IMR-90 (cell line): Measurements from ENCODE around the gene GJC2. TPM values are rescaled to one million over a fixed set of nuclear protein-coding genes. Genes with fewer than 3 reads are reported as not detected.

ENCODE experiments used
- ATAC-seq: fragments of 200-7000 bp; cut with Tn5 transposase; 2 replicates; pipeline ENCODE4 v1.9.1; 2020; ENCODE audit warnings: low read depth, mild to moderate bottlenecking, moderate library complexity
- BruUV-seq: library from RNA; stranded (reverse); fragments of 400-500 nt; replicated peaks from 2 replicates; lab custom pipeline; 2021; lab: Mats Ljungman, UMichigan
- CTCF ChIA-PET: fragments of 300-600 bp; formaldehyde crosslinking; extraction: SDS; loops from one replicate; lab custom pipeline; 2021; ENCODE audit warnings: antibody characterized with exemption; lab: Yijun Ruan, JAX
- POLR2A ChIA-PET: fragments of 300-600 bp; sonication (Branson Sonifier 250); formaldehyde crosslinking; loops from one replicate; lab custom pipeline; 2022; ENCODE audit warnings: antibody characterized with exemption; ENCODE audit not compliant: unreplicated experiment; lab: Charles Lee
- DNase-seq: peaks from one replicate; pipeline ENCODE4 v3.0.0; 2013
- H2AFZ ChIP-seq: replicated peaks from 2 replicates; pipeline ENCODE3; 2013; ENCODE audit warnings: low read length, mild to moderate bottlenecking; ENCODE audit not compliant: poor library complexity
- H2AK5ac ChIP-seq: 2 replicates; pipeline ENCODE4 v1.6.1; 2013; ENCODE audit warnings: low read depth, low read length, inconsistent platforms
- H2AK9ac ChIP-seq: replicated peaks from 2 replicates; pipeline ENCODE3; 2013; ENCODE audit warnings: mild to moderate bottlenecking, low read depth, low read length, moderate library complexity; ENCODE audit not compliant: poor library complexity
- H2BK120ac ChIP-seq: 2 replicates; pipeline ENCODE4 v1.6.1; 2013; ENCODE audit warnings: low read depth, low read length, inconsistent platforms
- H2BK15ac ChIP-seq: 3 replicates; pipeline ENCODE4 v1.6.1; 2013; ENCODE audit warnings: low read depth, low read length, inconsistent platforms
- H2BK20ac ChIP-seq: 2 replicates; pipeline ENCODE4 v1.6.1; 2013; ENCODE audit warnings: low read depth, mild to moderate bottlenecking, inconsistent platforms, low read length, moderate library complexity
- H2BK5ac ChIP-seq: 2 replicates; pipeline ENCODE4 v1.6.1; 2013; ENCODE audit warnings: mild to moderate bottlenecking, low read depth, low read length, inconsistent platforms; ENCODE audit not compliant: poor library complexity, severe bottlenecking
- H3K14ac ChIP-seq: replicated peaks from 2 replicates; pipeline ENCODE4 v1.6.1; 2013; ENCODE audit warnings: low read depth, low read length, inconsistent platforms
- H3K18ac ChIP-seq: 2 replicates; pipeline ENCODE4 v1.6.1; 2013; ENCODE audit warnings: low read depth, low read length, control low read depth
- H3K23ac ChIP-seq: 2 replicates; pipeline ENCODE4 v1.6.1; 2013; ENCODE audit warnings: low read depth, low read length, inconsistent platforms
- H3K27ac ChIP-seq: 2 replicates; pipeline ENCODE4 v1.5.1; 2013; ENCODE audit warnings: mild to moderate bottlenecking, control low read depth, low read length; ENCODE audit not compliant: insufficient read depth
- H3K27me3 ChIP-seq: 2 replicates; pipeline ENCODE4 v1.6.1; 2013; ENCODE audit warnings: low read length; ENCODE audit not compliant: control insufficient read depth, insufficient read depth
- H3K36me3 ChIP-seq: 2 replicates; pipeline ENCODE4 v1.6.1; 2013; ENCODE audit warnings: low read length, mixed read lengths; ENCODE audit not compliant: control insufficient read depth, insufficient read depth
- H3K4ac ChIP-seq: 2 replicates; pipeline ENCODE4 v1.6.1; 2013; ENCODE audit warnings: low read depth, low read length, inconsistent platforms
- H3K4me1 ChIP-seq: 2 replicates; pipeline ENCODE4 v1.6.1; 2013; ENCODE audit warnings: low read length, mixed read lengths; ENCODE audit not compliant: control insufficient read depth, insufficient read depth
- H3K4me2 ChIP-seq: 2 replicates; pipeline ENCODE4 v1.6.1; 2013; ENCODE audit warnings: low read depth, mild to moderate bottlenecking, control low read depth, low read length, moderate library complexity
- H3K4me3 ChIP-seq: 2 replicates; pipeline ENCODE4 v1.5.1; 2013; ENCODE audit warnings: low read depth, mild to moderate bottlenecking, control low read depth, low read length, moderate library complexity; ENCODE audit not compliant: insufficient read depth
- H3K56ac ChIP-seq: 2 replicates; pipeline ENCODE4 v1.6.1; 2013; ENCODE audit warnings: low read length, inconsistent platforms; ENCODE audit not compliant: insufficient read depth; ENCODE audit errors: extremely low read depth
- H3K79me1 ChIP-seq, 2 experiments: 2 replicates each; pipeline ENCODE4 v1.6.1; 2013; ENCODE audit warnings: low read length in 2 of 2, inconsistent platforms in 1 of 2, low read depth in 1 of 2
- H3K9ac ChIP-seq: 2 replicates; pipeline ENCODE4 v1.6.1; 2013; ENCODE audit warnings: low read depth, low read length, control low read depth
- H3K9me1 ChIP-seq: 2 replicates; pipeline ENCODE4 v1.6.1; 2013; ENCODE audit warnings: low read length, inconsistent platforms; ENCODE audit not compliant: insufficient read depth
- H3K9me3 ChIP-seq: 2 replicates; pipeline ENCODE4 v1.6.1; 2013; ENCODE audit warnings: low read length; ENCODE audit not compliant: control insufficient read depth, insufficient read depth
- H4K20me1 ChIP-seq: 2 replicates; pipeline ENCODE4 v1.6.1; 2013; ENCODE audit warnings: low read length, inconsistent platforms; ENCODE audit not compliant: insufficient read depth
- H4K5ac ChIP-seq: 2 replicates; pipeline ENCODE4 v1.6.1; 2013; ENCODE audit warnings: mild to moderate bottlenecking, low read depth, low read length, control low read depth
- H4K8ac ChIP-seq, 2 experiments: 2 replicates each; pipeline ENCODE4 v1.6.1; 2013; ENCODE audit warnings: low read depth in 2 of 2, low read length in 2 of 2, control low read depth in 1 of 2, inconsistent platforms in 1 of 2
- H4K91ac ChIP-seq: 2 replicates; pipeline ENCODE4 v1.6.1; 2013; ENCODE audit warnings: low read depth, low read length, inconsistent platforms; ENCODE audit not compliant: insufficient read depth
- CHD1 ChIP-seq: IDR thresholded peaks from 2 replicates; pipeline ENCODE4 v1.6.1; 2012; ENCODE audit warnings: low read depth, low read length, improper control_type of control experiment
- FOS ChIP-seq: fragments of 150-350 bp; IDR thresholded peaks from 2 replicates; pipeline ENCODE4 v1.6.1; 2016; ENCODE audit warnings: low read depth, low read length
- MAFK ChIP-seq: IDR thresholded peaks from 2 replicates; pipeline ENCODE4 v1.6.1; 2012; ENCODE audit warnings: low read depth, low read length, improper control_type of control experiment
- MAZ ChIP-seq: IDR thresholded peaks from 2 replicates; pipeline ENCODE4 v1.6.1; 2012; ENCODE audit warnings: low read depth, mild to moderate bottlenecking, low read length, improper control_type of control experiment, moderate library complexity, borderline replicate concordance
- MXI1 ChIP-seq: IDR thresholded peaks from 2 replicates; pipeline ENCODE4 v1.6.1; 2012; ENCODE audit warnings: low read depth, mild to moderate bottlenecking, low read length, moderate library complexity, borderline replicate concordance
- RAD21 ChIP-seq: IDR thresholded peaks from 2 replicates; pipeline ENCODE4 v1.6.1; 2012; ENCODE audit warnings: low read length, improper control_type of control experiment
- RFX5 ChIP-seq: IDR thresholded peaks from 2 replicates; pipeline ENCODE4 v1.8.0; 2012; ENCODE audit warnings: low read depth, mild to moderate bottlenecking, low read length, moderate library complexity
- WGBS, 2 experiments: methylation state at CpG; one replicate each; pipeline versions ENCODE4 v1.1.5 to v1.1.7; 2013; ENCODE audit warnings: missing lambda C conversion rate in 2 of 2; ENCODE audit not compliant: insufficient read length in 1 of 2; ENCODE audit errors: extremely low coverage in 2 of 2; 5-methylcytosine and 5-hydroxymethylcytosine counted together
- dilution Hi-C: fragments of 300-500 bp; cut with HindIII; formaldehyde crosslinking; loops from one replicate; pipeline ENCODE4 v1.14.3; 2018; ENCODE audit warnings: low sequenced_read_pairs; ENCODE audit not compliant: unreplicated experiment
- in situ Hi-C: fragments of 300-500 bp; cut with MboI; formaldehyde crosslinking; loops from 3 replicates; pipeline ENCODE4 v1.14.3; 2019; ENCODE audit warnings: low sequenced_read_pairs, inconsistent platforms, mixed read lengths
- intact Hi-C: fragments of 100-400 bp; cut with micrococcal nuclease; formaldehyde crosslinking; loops from 2 replicates; pipeline ENCODE4 v1.10.0; 2022
- polyA plus RNA-seq, 3 experiments: library from polyadenylated mRNA; depleted of rRNA; stranded (reverse); fragments of >200 nt; gene quantifications; 2 replicates each; pipeline ENCODE4 v1.2.3, GENCODE V29; 2012; ENCODE audit warnings: low replicate concordance in 1 of 3
- total RNA-seq: library from RNA; depleted of rRNA; stranded (reverse); fragments of >200 nt; gene quantifications from 2 replicates; pipeline ENCODE4 v1.2.3, GENCODE V29; 2012
- TF ChIP-seq, protein P1 (sequence below): fragments of 150-350 bp; IDR thresholded peaks from 2 replicates; pipeline ENCODE4 v1.6.1; 2017; ENCODE audit warnings: mild to moderate bottlenecking, antibody characterized with exemption, low read length, low read depth

GJC2 gene
- total and polyA plus RNA-seq, 2 of the 4 experiments (the other 2 are of a cell fraction): 1.1 to 1.7 TPM

DNA sequence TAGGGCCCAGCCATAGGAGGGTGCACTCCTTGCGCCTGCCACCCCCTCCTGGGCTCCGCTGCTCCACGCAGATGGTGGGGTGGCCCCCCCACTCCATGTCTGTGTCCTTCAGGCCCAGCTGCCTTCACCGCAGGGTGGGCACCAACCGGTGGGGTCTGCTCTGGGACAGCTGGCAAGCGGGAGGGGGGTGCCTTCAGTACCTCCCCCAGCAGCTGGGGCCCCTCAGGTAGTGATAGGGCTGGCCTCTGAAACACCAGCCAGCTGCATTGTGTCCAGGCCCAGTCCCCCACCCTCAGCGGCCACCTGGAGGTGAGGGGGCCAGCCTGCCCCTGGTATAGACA, 360 bp downstream of the GJC2 start:
- Histone ChIP-seq H3K36me3 (peaks cover 10% of the 10 kb centered on the region), H2AK9ac (peak overlapping the region; percentile 95), H4K5ac (peak overlapping the region; percentile 64), H3K4me3 (no peak overlapping the region), H3K14ac (peak overlapping the region; percentile 71), H3K9ac (peak overlapping the region; percentile 16; the same call in 1 of the 2 replicates), H4K91ac (peak overlapping the region; percentile 80; the same call in 1 of the 2 replicates), H2AFZ (peak overlapping the region; percentile 46), H3K27ac (peak overlapping the region; percentile 74), H3K79me1 (peaks cover 9 to 57% of the 10 kb centered on the region in 2 experiments), H2BK5ac (peak overlapping the region; percentile 62), H3K4me1 (peaks cover 23% of the 10 kb centered on the region), H2BK20ac (no peak overlapping the region), H3K18ac (peak overlapping the region; percentile 24; the same call in 1 of the 2 replicates), H3K9me1 (peaks cover 11% of the 10 kb centered on the region), H3K4ac (peak overlapping the region; percentile 83), H2AK5ac (peak overlapping the region; percentile 53; the same call in 1 of the 2 replicates), H2BK120ac (peak overlapping the region; percentile 19; the same call in 1 of the 2 replicates), H2BK15ac (no peak overlapping the region), H4K8ac (peak overlapping the region; percentile 70 to 71; a peak in 3 of 4 replicates), H3K27me3 (no peaks in the 10 kb centered on the region), H3K56ac (no peak overlapping the region), H4K20me1 (peaks cover 28% of the 10 kb centered on the region), H3K9me3 (no peaks in the 10 kb centered on the region), H3K4me2 (peak overlapping the region; percentile 64), H3K23ac (no peak overlapping the region)
- ATAC-seq: peak; percentile 1; the same call in 1 of the 2 replicates
- TF ChIP-seq RAD21 (no peak), RFX5 (no peak), MXI1 (no peak), MAZ (no peak), FOS (no peak), CHD1 (no peak), MAFK (no peak)
- TF ChIP-seq, protein P1, sequence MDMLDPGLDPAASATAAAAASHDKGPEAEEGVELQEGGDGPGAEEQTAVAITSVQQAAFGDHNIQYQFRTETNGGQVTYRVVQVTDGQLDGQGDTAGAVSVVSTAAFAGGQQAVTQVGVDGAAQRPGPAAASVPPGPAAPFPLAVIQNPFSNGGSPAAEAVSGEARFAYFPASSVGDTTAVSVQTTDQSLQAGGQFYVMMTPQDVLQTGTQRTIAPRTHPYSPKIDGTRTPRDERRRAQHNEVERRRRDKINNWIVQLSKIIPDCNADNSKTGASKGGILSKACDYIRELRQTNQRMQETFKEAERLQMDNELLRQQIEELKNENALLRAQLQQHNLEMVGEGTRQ: no peak
- intact Hi-C loops: loop anchor here (1.0 kb wide), 1 partner anchor 10 kb away; the partner anchor contains the start of gene GUK1
- POLR2A ChIA-PET: no interaction called here
- in situ Hi-C loops: no loop called here
- DNase-seq: no peak
- CTCF ChIA-PET: interaction anchor here (1.3 kb wide), 1 partner anchor 150 kb away, joined by 3 read pairs; no protein-coding TSS in a partner anchor
- WGBS, 2 experiments: 56% methylated on average over 2 of the region's 7 CpGs; no CpG with 5 or more reads in 1 of the 2 experiments
- BruUV-seq: no TSS peak
- dilution Hi-C loops: no loop called here
